Lower lobe of right lung (tissue), 2 donors: ENCODE data around the gene MSI2. TPM values are rescaled to one million over a fixed set of nuclear protein-coding genes. Genes with fewer than 3 reads are reported as not detected.

ENCODE experiments used
- ATAC-seq, 2 donors: fragments of 200-7000 bp; cut with Tn5 transposase; one replicate each; pipeline ENCODE4 v1.9.1; 2020 to 2022; ENCODE audit warnings: mild to moderate bottlenecking in 2 of 2, moderate library complexity in 2 of 2
- DNase-seq: peaks from one replicate; pipeline ENCODE4 v3.0.0-alpha.2; 2020
- H3K27ac ChIP-seq: fragments of 200-600 bp; one replicate; pipeline ENCODE4 v1.8.0; 2022
- H3K27me3 ChIP-seq: fragments of 200-600 bp; one replicate; pipeline ENCODE4 v1.8.0; 2022; ENCODE audit warnings: low read depth
- H3K36me3 ChIP-seq: fragments of 200-600 bp; one replicate; pipeline ENCODE4 v1.8.0; 2022; ENCODE audit warnings: mild to moderate bottlenecking
- H3K4me1 ChIP-seq: fragments of 200-600 bp; one replicate; pipeline ENCODE4 v1.8.0; 2022
- H3K4me3 ChIP-seq: fragments of 200-600 bp; one replicate; pipeline ENCODE4 v1.8.0; 2022; ENCODE audit warnings: mild to moderate bottlenecking
- H3K9me3 ChIP-seq: fragments of 200-600 bp; one replicate; pipeline ENCODE4 v1.8.0; 2022
- CTCF ChIP-seq: fragments of 200-600 bp; IDR thresholded peaks from one replicate; pipeline ENCODE4 v1.8.0; 2022; ENCODE audit warnings: antibody characterized with exemption, mild to moderate bottlenecking
- intact Hi-C: fragments of 100-400 bp; cut with DNase I; formaldehyde crosslinking; loops from one replicate; pipeline ENCODE4 v1.11.0; 2022
- total RNA-seq: library from RNA; stranded (reverse); fragmentation: NEBNext Ultra II Directional; extraction: Animal tissue kit (Norgen Biotek cat#: 25700); gene quantifications from one replicate; pipeline ENCODE4 v1.2.1, GENCODE V29; 2021
- donor health status: DM: no; HTN: yes; CAD: no; lungs with severe emphysema.

MSI2 gene
- total RNA-seq, 1 donor from 2014 or later = 43.9 TPM

GRCh38 chr17:57226793-57227192, 29.5 kb upstream of the MSI2 start:
- no peaks in the 10 kb centered on the region for H3K36me3 ChIP-seq
- intact Hi-C loops = no loop called here
- H3K4me1 ChIP-seq = no peaks in the 10 kb centered on the region
- ATAC-seq (no peak), DNase-seq (no peak)
- no peaks in the 10 kb centered on the region for H3K27me3 ChIP-seq
- H3K27ac ChIP-seq = no peak overlapping the region
- peaks cover 8% of the 10 kb centered on the region for H3K9me3 ChIP-seq
- no peak overlapping the region for H3K4me3 ChIP-seq
- TF ChIP-seq CTCF = no peak

- ATAC-seq = no peak
- TF ChIP-seq CTCF = no peak
- Histone ChIP-seq H3K4me3 (no peak overlapping the region), H3K36me3 (no peaks in the 10 kb centered on the region), H3K27ac (no peak overlapping the region), H3K27me3 (no peaks in the 10 kb centered on the region), H3K4me1 (no peaks in the 10 kb centered on the region), H3K9me3 (no peaks in the 10 kb centered on the region)
- intact Hi-C loops = no loop called here
- DNase-seq = no peak
These were observed 27.4 kb upstream of the MSI2 start for GRCh38 chr17:57228911-57229310.

GRCh38 chr17:57234061-57234738, 22.1 kb upstream of the MSI2 start:
- TF ChIP-seq CTCF = no peak
- Histone ChIP-seq H3K27ac (no peak overlapping the region), H3K4me1 (no peaks in the 10 kb centered on the region), H3K36me3 (no peaks in the 10 kb centered on the region), H3K27me3 (no peaks in the 10 kb centered on the region), H3K9me3 (no peaks in the 10 kb centered on the region), H3K4me3 (no peak overlapping the region)
- intact Hi-C loops = no loop called here
- ATAC-seq (no peak), DNase-seq (no peak)

- Histone ChIP-seq H3K4me3 (no peak overlapping the region), H3K27me3 (no peaks in the 10 kb centered on the region), H3K4me1 (no peaks in the 10 kb centered on the region), H3K27ac (no peak overlapping the region), H3K9me3 (no peaks in the 10 kb centered on the region), H3K36me3 (no peaks in the 10 kb centered on the region)
- DNase-seq = no peak
- no peak for ATAC-seq
- TF ChIP-seq CTCF = no peak
- intact Hi-C loops = no loop called here
These were observed 21.6 kb upstream of the MSI2 start for GRCh38 chr17:57234739-57235092.

- intact Hi-C loops = no loop called here
- no peak for DNase-seq
- Histone ChIP-seq H3K4me1 (no peaks in the 10 kb centered on the region), H3K27me3 (no peaks in the 10 kb centered on the region), H3K4me3 (no peak overlapping the region), H3K27ac (no peak overlapping the region), H3K36me3 (no peaks in the 10 kb centered on the region), H3K9me3 (no peaks in the 10 kb centered on the region)
- TF ChIP-seq CTCF = no peak
- no peak for ATAC-seq
These were observed 21.2 kb upstream of the MSI2 start for GRCh38 chr17:57235124-57235523.
